K562 (cell line): Measurements from ENCODE around the gene CLHC1.

Source experiments
- BCOR ChIP-seq: fragments of 450-650 bp; IDR thresholded peaks from 2 replicates; pipeline ENCODE4 v1.6.1; 2016
- DDX20 ChIP-seq: fragments of 450-650 bp; IDR thresholded peaks from 2 replicates; pipeline ENCODE4 v1.6.1; 2016; ENCODE audit warnings: missing genetic modification characterization, low read depth, mild to moderate bottlenecking, missing compliant biosample characterization, moderate library complexity
- NFYB ChIP-seq: IDR thresholded peaks from 2 replicates; pipeline ENCODE4 v1.6.1; 2011; ENCODE audit warnings: mild to moderate bottlenecking, moderate library complexity; ENCODE audit not compliant: insufficient read length; ENCODE audit errors: extremely low read depth
- POLR2A ChIP-seq: fragments of 450-650 bp; conservative IDR thresholded peaks from 2 replicates; pipeline ENCODE4 v1.6.1; 2016
- ZNF165 ChIP-seq: fragments of 250-450 bp; sonication (Bioruptor Pico); IDR thresholded peaks from 2 replicates; pipeline ENCODE4 v1.4.0; 2020; ENCODE audit warnings: borderline replicate concordance
- ZSCAN29 ChIP-seq: fragments of 450-650 bp; IDR thresholded peaks from 2 replicates; pipeline ENCODE4 v1.6.1; 2017
- TF ChIP-seq, protein P1 (sequence below): sonication (generic); formaldehyde crosslinking; IDR thresholded peaks from 2 replicates; pipeline ENCODE4 v1.8.0; 2022; ENCODE audit warnings: mild to moderate bottlenecking, low read depth, missing genetic modification reagents
- TF ChIP-seq, protein P2 (sequence below): fragments of 450-650 bp; IDR thresholded peaks from 2 replicates; pipeline ENCODE4 v1.6.1; 2018; ENCODE audit warnings: mild to moderate bottlenecking, low read depth; ENCODE audit not compliant: partially characterized antibody

DNA sequence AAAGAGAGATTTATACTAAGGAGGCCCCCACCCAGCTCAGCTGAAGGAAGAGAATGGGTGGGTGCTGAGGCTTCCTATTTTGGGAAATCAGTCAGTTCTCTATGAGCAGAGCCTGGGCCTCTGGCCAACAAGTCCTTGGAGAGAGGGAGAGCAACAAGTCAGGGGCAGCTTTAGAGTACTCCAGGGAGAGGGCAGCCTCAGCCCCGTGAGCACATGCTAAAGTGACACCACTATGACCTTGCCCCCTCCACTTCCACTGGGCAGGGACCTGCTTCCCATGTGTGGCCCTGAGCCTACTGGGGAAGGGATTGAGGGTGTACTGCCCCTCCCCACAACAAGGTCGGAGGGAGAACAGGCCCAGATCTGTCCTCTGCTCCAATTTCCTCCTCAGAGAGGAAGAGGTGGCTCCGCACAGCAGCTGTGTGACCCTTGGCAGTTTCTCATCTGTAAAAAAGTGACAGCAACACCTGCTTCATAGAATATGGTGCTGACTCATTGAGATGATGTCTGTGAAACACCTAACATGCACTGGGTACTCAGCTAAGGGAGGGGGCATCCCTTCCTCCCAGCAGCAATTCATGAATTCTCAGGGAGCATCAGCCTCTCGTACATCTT, 72.9 kb downstream of the CLHC1 start:
- TF ChIP-seq, protein P1, sequence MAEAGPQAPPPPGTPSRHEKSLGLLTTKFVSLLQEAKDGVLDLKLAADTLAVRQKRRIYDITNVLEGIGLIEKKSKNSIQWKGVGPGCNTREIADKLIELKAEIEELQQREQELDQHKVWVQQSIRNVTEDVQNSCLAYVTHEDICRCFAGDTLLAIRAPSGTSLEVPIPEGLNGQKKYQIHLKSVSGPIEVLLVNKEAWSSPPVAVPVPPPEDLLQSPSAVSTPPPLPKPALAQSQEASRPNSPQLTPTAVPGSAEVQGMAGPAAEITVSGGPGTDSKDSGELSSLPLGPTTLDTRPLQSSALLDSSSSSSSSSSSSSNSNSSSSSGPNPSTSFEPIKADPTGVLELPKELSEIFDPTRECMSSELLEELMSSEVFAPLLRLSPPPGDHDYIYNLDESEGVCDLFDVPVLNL = no peak
- TF ChIP-seq NFYB = no peak
- no peak for TF ChIP-seq ZSCAN29
- TF ChIP-seq, protein P2, sequence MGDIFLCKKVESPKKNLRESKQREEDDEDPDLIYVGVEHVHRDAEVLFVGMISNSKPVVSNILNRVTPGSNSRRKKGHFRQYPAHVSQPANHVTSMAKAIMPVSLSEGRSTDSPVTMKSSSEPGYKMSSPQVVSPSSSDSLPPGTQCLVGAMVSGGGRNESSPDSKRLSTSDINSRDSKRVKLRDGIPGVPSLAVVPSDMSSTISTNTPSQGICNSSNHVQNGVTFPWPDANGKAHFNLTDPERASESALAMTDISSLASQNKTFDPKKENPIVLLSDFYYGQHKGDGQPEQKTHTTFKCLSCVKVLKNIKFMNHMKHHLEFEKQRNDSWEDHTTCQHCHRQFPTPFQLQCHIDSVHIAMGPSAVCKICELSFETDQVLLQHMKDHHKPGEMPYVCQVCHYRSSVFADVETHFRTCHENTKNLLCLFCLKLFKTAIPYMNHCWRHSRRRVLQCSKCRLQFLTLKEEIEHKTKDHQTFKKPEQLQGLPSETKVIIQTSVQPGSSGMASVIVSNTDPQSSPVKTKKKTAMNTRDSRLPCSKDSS = no peak
- no peak for TF ChIP-seq DDX20 (tag)
- no peak for TF ChIP-seq POLR2A
- TF ChIP-seq ZNF165 (CRISPR knock-in tag) = no peak
- no peak for TF ChIP-seq BCOR
